ENCODE data around the gene VPS39. TPM values are rescaled to one million over a fixed set of nuclear protein-coding genes. Genes with fewer than 3 reads are reported as not detected.

Gene VPS39
- total and polyA plus RNA-seq, 2 donors (not counting 3 experiments of a cell fraction or from before 2014, with no cell fraction given), result 56.5 to 56.7 TPM

GRCh38 chr15:42191610-42192346 is 16.3 kb downstream of the VPS39 start:
- no peaks in the 10 kb centered on the region for H3K9me3 ChIP-seq (replicated peaks; ENCODE audit: control insufficient read depth, insufficient read depth, low read length)
- H3K36me3 ChIP-seq (ENCODE audit: control insufficient read depth in 2 of 2, extremely low read depth in 1 of 2, insufficient read depth in 2 of 2, low read length in 2 of 2), result peaks cover 4 to 9% of the 10 kb centered on the region in 2 experiments
- H3K4me2 ChIP-seq (ENCODE audit: insufficient read depth, low read length), result no peak overlapping the region
- no peaks in the 10 kb centered on the region for H3K27me3 ChIP-seq (ENCODE audit: control insufficient read depth in 2 of 2, insufficient read depth in 2 of 2, low read length in 2 of 2)
- intact Hi-C loops (cut with micrococcal nuclease) (no loop called here), dilution Hi-C loops (cut with MboI; ENCODE audit: extremely low pct_ligation_motif_present, low sequenced_read_pairs) (no loop called here)
- no peak overlapping the region for H2AFZ ChIP-seq (ENCODE audit: low read depth, low read length)
- TF ChIP-seq POLR2A (IDR thresholded peaks at IDR 0.05; ENCODE audit: low read depth, low read length) (no peak), POLR2AphosphoS5 (IDR thresholded peaks at IDR 0.05; ENCODE audit: insufficient read depth, low read depth, low read length) (no peak), GATA2 (IDR thresholded peaks at IDR 0.05; ENCODE audit: insufficient read depth, insufficient read length, low read depth, low read length) (no peak), CTCF (IDR thresholded peaks at IDR 0.05; ENCODE audit: extremely low read depth in 1 of 2, insufficient read depth in 1 of 2, low read depth in 1 of 2, low read length in 2 of 2) (no peak), MAX (IDR thresholded peaks at IDR 0.05; ENCODE audit: insufficient read depth, insufficient read length) (no peak), EZH2 (IDR thresholded peaks at IDR 0.05; ENCODE audit: borderline replicate concordance, low read depth, low read length, severe bottlenecking) (no peak), FOS (IDR thresholded peaks at IDR 0.05; ENCODE audit: borderline replicate concordance, insufficient read depth, low read length) (no peak), MYC (IDR thresholded peaks at IDR 0.05; ENCODE audit: low read depth, low read length) (no peak), JUN (IDR thresholded peaks at IDR 0.05; ENCODE audit: borderline replicate concordance, insufficient read depth, insufficient read length, low read depth) (no peak)
- no peak overlapping the region for H3K4me3 ChIP-seq (replicated peaks in 1 of 3; ENCODE audit: insufficient read depth in 1 of 3, low read depth in 1 of 3, low read length in 3 of 3)
- H4K20me1 ChIP-seq (replicated peaks; ENCODE audit: control insufficient read depth, extremely low read depth, insufficient read depth, low read length), result no peaks in the 10 kb centered on the region
- ChIA-PET CTCF (interaction anchor here (1.0 to 1.1 kb wide), 2 partner anchors 29 to 244 kb away, joined by 3 read pairs; no protein-coding TSS in a partner anchor), POLR2A (no interaction called here)
- H3K79me2 ChIP-seq (ENCODE audit: control insufficient read depth, insufficient read depth, low read length), result peaks cover 2% of the 10 kb centered on the region
- H3K4me1 ChIP-seq (ENCODE audit: control insufficient read depth, extremely low read depth, insufficient read depth, low read length), result no peaks in the 10 kb centered on the region
- no peak overlapping the region for H3K27ac ChIP-seq (ENCODE audit: insufficient read depth, low read depth, low read length)
- no peaks in the 10 kb centered on the region for H3K9me1 ChIP-seq (replicated peaks; ENCODE audit: control insufficient read depth, extremely low read depth, insufficient read depth, low read length)
- no peak overlapping the region for H3K9ac ChIP-seq (replicated peaks; ENCODE audit: extremely low read depth, insufficient read depth, low read length)
- FAIRE-seq, result no peak
- DNase-seq (ENCODE audit: low read depth, low spot score), result no peak
- no TSS peak for BruUV-seq (replicated peaks)
